Neural crest cell (in vitro differentiated cells): Measurements from ENCODE around the gene RAPGEF2. TPM values are rescaled to one million over a fixed set of nuclear protein-coding genes. Genes with fewer than 3 reads are reported as not detected.
A peak's percentile ranks its signal among the peaks of the same experiment; 100 is the strongest.
"Not testable (repeated sequence)": the region's sequence is repeated elsewhere in the genome, so short reads cannot be mapped to it uniquely, and the experiment has no call there.

Source experiments
- DNase-seq: peaks from one replicate; pipeline ENCODE4 v3.0.0; 2021; ENCODE audit warnings: low read depth, mixed read lengths, low spot score
- H3K27ac Mint-ChIP-seq: one replicate; pipeline ENCODE4 v1.8.0; 2021; ENCODE audit warnings: mild to moderate bottlenecking, mixed read lengths; ENCODE audit not compliant: unreplicated experiment
- H3K27me3 Mint-ChIP-seq: 2 replicates; pipeline ENCODE4 v1.8.0; 2021; ENCODE audit warnings: low read depth, mild to moderate bottlenecking, mixed read lengths
- H3K36me3 Mint-ChIP-seq: 2 replicates; pipeline ENCODE4 v1.8.0; 2021; ENCODE audit warnings: low read depth, mild to moderate bottlenecking, mixed read lengths
- H3K4me1 Mint-ChIP-seq: 2 replicates; pipeline ENCODE4 v1.8.0; 2021; ENCODE audit warnings: mixed read lengths
- H3K4me3 Mint-ChIP-seq: one replicate; pipeline ENCODE4 v1.8.0; 2021; ENCODE audit warnings: mild to moderate bottlenecking, mixed read lengths
- H3K9me3 Mint-ChIP-seq: 2 replicates; pipeline ENCODE4 v1.8.0; 2021; ENCODE audit warnings: mixed read lengths
- CTCF ChIP-seq: fragments of 200-600 bp; sonication (generic); conservative IDR thresholded peaks from 2 replicates; pipeline ENCODE4 v1.5.0; 2021; ENCODE audit warnings: antibody characterized with exemption, mild to moderate bottlenecking
- total RNA-seq: library from RNA; stranded (reverse); gene quantifications from 2 replicates; pipeline ENCODE4 v1.2.1, GENCODE V29; 2021

RAPGEF2 gene
- total RNA-seq, 1 donor from 2014 or later, result 44.2 TPM

GRCh38 chr4:159155119-159155518 lies 52.2 kb downstream of the RAPGEF2 start:
- DNase-seq, result no peak
- Mint-ChIP-seq H3K27ac (no peak overlapping the region), H3K4me1 (peaks cover 22% of the 10 kb centered on the region), H3K4me3 (no peak overlapping the region), H3K9me3 (no peaks in the 10 kb centered on the region), H3K36me3 (no peaks in the 10 kb centered on the region), H3K27me3 (no peaks in the 10 kb centered on the region)
- no peak for TF ChIP-seq CTCF

- Mint-ChIP-seq H3K27me3 (no peaks in the 10 kb centered on the region), H3K36me3 (no peaks in the 10 kb centered on the region), H3K9me3 (no peaks in the 10 kb centered on the region), H3K4me3 (no peak overlapping the region), H3K27ac (no peak overlapping the region), H3K4me1 (peaks cover 18% of the 10 kb centered on the region)
- TF ChIP-seq CTCF, result no peak
- DNase-seq, result no peak
These were observed 55.3 kb downstream of the RAPGEF2 start for GRCh38 chr4:159158083-159158617.

GRCh38 chr4:159158985-159159384 lies 56.1 kb downstream of the RAPGEF2 start:
- no peak for DNase-seq
- Mint-ChIP-seq H3K4me1 (peaks cover 24% of the 10 kb centered on the region), H3K9me3 (no peaks in the 10 kb centered on the region), H3K27me3 (no peaks in the 10 kb centered on the region), H3K4me3 (no peak overlapping the region), H3K36me3 (no peaks in the 10 kb centered on the region), H3K27ac (peak overlapping the region; percentile 29)
- TF ChIP-seq CTCF, result no peak

- no peak for DNase-seq
- Mint-ChIP-seq H3K27me3 (no peaks in the 10 kb centered on the region), H3K36me3 (no peaks in the 10 kb centered on the region), H3K4me3 (no peak overlapping the region), H3K4me1 (peaks cover 24% of the 10 kb centered on the region), H3K27ac (no peak overlapping the region), H3K9me3 (no peaks in the 10 kb centered on the region)
- no peak for TF ChIP-seq CTCF
These were observed 56.7 kb downstream of the RAPGEF2 start for GRCh38 chr4:159159611-159160010.

- DNase-seq, result no peak
- H3K27me3 Mint-ChIP-seq, result no peaks in the 10 kb centered on the region
- TF ChIP-seq CTCF, result no peak
- no peak overlapping the region for H3K27ac Mint-ChIP-seq
- H3K4me3 Mint-ChIP-seq, result no peak overlapping the region
- H3K4me1 Mint-ChIP-seq, result peaks cover 21% of the 10 kb centered on the region
- no peaks in the 10 kb centered on the region for H3K36me3 Mint-ChIP-seq
- H3K9me3 Mint-ChIP-seq, result no peaks in the 10 kb centered on the region
These were observed 57.4 kb downstream of the RAPGEF2 start for GRCh38 chr4:159160242-159160641.

- H3K27me3 Mint-ChIP-seq, H3K4me3 Mint-ChIP-seq, H3K9me3 Mint-ChIP-seq, DNase-seq, H3K36me3 Mint-ChIP-seq, H3K27ac Mint-ChIP-seq: not testable (repeated sequence)
- peaks cover 19% of the 10 kb centered on the region for H3K4me1 Mint-ChIP-seq
These were observed 58.6 kb downstream of the RAPGEF2 start for GRCh38 chr4:159161436-159161835.
